AG09309 (cell line): ENCODE results near the gene RAB14.
"Not testable (repeated sequence)": the region's sequence is repeated elsewhere in the genome, so short reads cannot be mapped to it uniquely, and the experiment has no call there.

Source experiments
- DNase-seq: peaks from one replicate; pipeline ENCODE4 v3.0.0-alpha.2; 2010; ENCODE audit warnings: low read depth
- H3K4me3 ChIP-seq: 2 replicates; pipeline ENCODE4 v1.5.1; 2011; ENCODE audit warnings: mild to moderate bottlenecking, low read depth, low read length, moderate library complexity; ENCODE audit not compliant: control insufficient read depth
- TF ChIP-seq, protein P1 (sequence below): IDR thresholded peaks from 2 replicates; pipeline ENCODE4 v1.5.1; 2011; ENCODE audit warnings: mild to moderate bottlenecking, low read depth, low read length, inconsistent platforms; ENCODE audit not compliant: insufficient read depth, control insufficient read depth; ENCODE audit errors: missing control alignments

The RAB14 gene

DNA sequence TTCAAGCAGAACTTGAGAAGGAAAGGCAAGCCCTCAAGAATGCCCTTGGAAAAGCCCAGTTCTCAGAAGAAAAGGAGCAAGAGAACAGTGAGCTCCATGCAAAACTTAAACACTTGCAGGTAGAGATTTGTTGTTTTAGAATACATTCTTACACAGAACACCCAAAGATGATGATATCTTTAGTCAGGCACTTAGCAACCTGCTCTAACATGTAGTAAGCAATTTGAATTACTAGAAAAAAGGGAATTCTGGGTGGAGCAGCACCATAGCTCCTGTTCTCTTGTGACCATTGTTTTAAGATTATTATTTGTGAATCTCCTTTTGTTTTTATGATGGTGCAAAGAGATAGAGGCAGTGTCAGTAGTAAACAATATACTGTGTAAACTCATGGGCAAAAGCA, 63.1 kb downstream of the RAB14 start:
- TF ChIP-seq, protein P1, sequence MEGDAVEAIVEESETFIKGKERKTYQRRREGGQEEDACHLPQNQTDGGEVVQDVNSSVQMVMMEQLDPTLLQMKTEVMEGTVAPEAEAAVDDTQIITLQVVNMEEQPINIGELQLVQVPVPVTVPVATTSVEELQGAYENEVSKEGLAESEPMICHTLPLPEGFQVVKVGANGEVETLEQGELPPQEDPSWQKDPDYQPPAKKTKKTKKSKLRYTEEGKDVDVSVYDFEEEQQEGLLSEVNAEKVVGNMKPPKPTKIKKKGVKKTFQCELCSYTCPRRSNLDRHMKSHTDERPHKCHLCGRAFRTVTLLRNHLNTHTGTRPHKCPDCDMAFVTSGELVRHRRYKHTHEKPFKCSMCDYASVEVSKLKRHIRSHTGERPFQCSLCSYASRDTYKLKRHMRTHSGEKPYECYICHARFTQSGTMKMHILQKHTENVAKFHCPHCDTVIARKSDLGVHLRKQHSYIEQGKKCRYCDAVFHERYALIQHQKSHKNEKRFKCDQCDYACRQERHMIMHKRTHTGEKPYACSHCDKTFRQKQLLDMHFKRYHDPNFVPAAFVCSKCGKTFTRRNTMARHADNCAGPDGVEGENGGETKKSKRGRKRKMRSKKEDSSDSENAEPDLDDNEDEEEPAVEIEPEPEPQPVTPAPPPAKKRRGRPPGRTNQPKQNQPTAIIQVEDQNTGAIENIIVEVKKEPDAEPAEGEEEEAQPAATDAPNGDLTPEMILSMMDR: no peak
- DNase-seq: no peak
- H3K4me3 ChIP-seq: no peak overlapping the region

DNA sequence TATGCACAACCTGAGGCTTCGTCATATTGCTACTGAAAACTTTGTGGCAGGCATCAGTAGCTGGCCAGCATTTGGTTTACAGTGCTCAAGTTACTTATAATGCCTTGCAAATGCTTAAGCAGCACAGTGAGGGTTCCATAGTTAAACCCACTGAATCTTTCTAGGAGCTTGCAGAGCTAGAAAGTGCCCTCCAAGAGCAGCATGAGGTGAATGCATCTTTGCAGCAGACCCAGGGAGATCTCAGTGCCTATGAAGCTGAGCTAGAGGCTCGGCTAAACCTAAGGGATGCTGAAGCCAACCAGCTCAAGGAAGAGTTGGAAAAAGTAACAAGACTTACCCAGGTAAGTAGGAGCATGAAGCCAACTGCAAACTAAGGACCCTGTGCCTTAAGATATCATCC, 66.0 kb downstream of the RAB14 start:
- no peak overlapping the region for H3K4me3 ChIP-seq
- TF ChIP-seq, protein P1: no peak
- DNase-seq: no peak

DNA sequence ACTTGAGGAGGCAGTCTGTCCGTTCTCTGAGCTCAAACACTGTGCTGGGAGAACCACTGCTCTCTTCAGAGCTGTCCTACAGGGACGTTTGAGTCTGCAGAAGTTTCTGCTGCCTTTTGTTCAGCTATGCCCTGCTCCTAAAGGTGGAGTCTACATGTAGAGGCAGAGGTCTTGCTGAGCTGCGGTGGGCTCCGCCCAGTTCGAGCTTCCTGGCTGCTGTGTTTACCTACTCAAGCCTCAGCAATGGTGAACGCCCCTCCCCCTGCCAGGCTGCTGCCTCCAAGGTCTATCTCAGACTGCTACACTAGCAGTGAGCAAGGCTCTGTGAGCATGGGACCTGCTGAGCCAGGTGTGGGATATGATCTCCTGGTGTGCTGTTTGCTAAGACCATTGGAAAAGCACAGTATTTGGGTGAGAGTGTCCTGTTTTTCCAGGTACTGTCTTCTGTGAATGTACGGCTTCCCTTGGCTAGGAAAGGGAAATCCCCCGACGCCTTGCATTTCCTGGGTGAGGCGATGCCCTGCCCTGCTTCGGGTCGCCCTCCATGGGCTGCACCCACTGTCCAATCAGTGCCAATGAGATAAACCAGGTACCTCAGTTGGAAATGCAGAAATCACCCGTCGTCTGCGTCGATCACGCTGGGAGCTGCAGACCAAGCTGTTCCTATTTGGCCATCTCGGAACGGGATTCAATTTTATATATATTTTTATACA, 68.4 kb downstream of the RAB14 start:
- no peak overlapping the region for H3K4me3 ChIP-seq
- no peak for DNase-seq

DNA sequence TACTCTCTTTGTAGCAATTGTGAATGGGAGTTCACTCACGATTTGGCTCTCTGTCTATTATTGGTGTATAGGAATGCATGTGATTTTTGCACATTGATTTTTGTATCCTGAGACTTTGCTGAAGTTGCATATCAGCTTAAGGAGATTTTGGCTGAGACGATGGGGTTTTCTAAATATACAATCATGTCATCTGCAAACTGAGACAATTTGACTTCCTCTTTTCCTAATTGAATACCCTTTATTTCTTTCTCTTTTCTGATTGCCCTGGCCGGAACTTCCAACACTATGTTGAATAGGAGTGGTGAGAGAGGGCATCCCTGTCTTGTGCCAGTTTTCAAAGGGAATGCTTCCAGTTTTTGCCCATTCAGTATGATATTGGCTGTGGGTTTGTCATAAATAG, 72.3 kb downstream of the RAB14 start:
- not testable (repeated sequence) for DNase-seq, H3K4me3 ChIP-seq

More for the DNA sequence above, 68.4 kb downstream of the RAB14 start:
- TF ChIP-seq, protein P1: no peak
